Brain microvascular endothelial cell (primary cell): ENCODE measurements around the gene DDX47.

Source experiments
- DNase-seq: peaks from one replicate; pipeline ENCODE4 v3.0.0-alpha.2; 2020
- H3K27ac ChIP-seq: fragments of 250-450 bp; sonication (Bioruptor Pico); 2 replicates; pipeline ENCODE4 v1.5.1; 2020; ENCODE audit warnings: mild to moderate bottlenecking, moderate library complexity
- H3K27me3 ChIP-seq: fragments of 250-450 bp; sonication (Bioruptor Pico); replicated peaks from 2 replicates; pipeline ENCODE4 v1.5.1; 2020; ENCODE audit warnings: mild to moderate bottlenecking
- H3K36me3 ChIP-seq: fragments of 250-450 bp; sonication (Bioruptor Pico); replicated peaks from 2 replicates; pipeline ENCODE4 v1.5.1; 2020; ENCODE audit warnings: mild to moderate bottlenecking
- H3K4me3 ChIP-seq: 2 replicates; pipeline ENCODE4 v1.5.1; 2011; ENCODE audit warnings: low read depth, mild to moderate bottlenecking, control low read depth, low read length, moderate library complexity
- CTCF ChIP-seq: IDR thresholded peaks from 2 replicates; pipeline ENCODE4 v1.5.1; 2011; ENCODE audit warnings: low read depth, mild to moderate bottlenecking, moderate library complexity, low read length, control low read depth, inconsistent platforms; ENCODE audit errors: missing control alignments
- in situ Hi-C: cut with HindIII; loops from 2 replicates; pipeline ENCODE4 v1.10.0; 2017; ENCODE audit warnings: low sequenced_read_pairs, low pct_ligation_motif_present

DDX47 gene

GRCh38 chr12:12786351-12786705 is 26.8 kb upstream of the DDX47 start:
- in situ Hi-C loops, result no loop called here
- no peaks in the 10 kb centered on the region for H3K36me3 ChIP-seq
- TF ChIP-seq CTCF, result no peak
- no peak for DNase-seq
- peak overlapping the region; percentile 62 for H3K4me3 ChIP-seq
- peak overlapping the region; percentile 77 for H3K27ac ChIP-seq
- no peaks in the 10 kb centered on the region for H3K27me3 ChIP-seq

DNA sequence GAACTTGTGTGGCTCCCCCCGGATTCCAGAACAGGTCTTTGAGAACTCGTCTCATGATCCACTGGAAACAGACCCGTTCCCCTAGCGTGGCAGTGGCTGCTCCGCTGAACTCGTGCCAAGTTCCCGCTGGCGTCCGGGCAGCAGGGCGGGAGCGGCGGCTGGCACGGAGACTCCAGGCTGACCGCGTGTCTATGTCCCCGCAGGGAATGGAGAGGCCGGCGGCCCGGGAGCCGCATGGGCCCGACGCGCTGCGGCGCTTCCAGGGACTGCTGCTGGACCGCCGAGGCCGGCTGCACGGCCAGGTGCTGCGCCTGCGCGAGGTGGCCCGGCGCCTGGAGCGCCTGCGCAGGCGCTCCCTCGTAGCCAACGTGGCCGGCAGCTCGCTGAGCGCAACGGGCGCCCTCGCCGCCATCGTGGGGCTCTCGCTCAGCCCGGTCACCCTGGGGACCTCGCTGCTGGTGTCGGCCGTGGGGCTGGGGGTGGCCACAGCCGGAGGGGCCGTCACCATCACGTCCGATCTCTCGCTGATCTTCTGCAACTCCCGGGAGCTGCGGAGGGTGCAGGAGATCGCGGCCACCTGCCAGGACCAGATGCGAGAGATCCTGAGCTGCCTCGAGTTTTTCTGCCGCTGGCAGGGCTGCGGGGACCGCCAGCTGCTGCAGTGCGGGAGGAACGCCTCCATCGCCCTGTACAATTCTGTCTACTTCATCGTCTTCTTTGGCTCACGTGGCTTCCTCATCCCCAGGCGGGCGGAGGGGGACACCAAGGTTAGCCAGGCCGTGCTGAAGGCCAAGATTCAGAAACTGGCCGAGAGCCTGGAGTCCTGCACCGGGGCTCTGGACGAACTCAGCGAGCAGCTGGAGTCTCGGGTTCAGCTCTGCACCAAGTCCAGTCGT is 26.2 kb upstream of the DDX47 start:
- DNase-seq, result peak; percentile 58
- Histone ChIP-seq H3K4me3 (peak overlapping the region; percentile 62), H3K27ac (peak overlapping the region; percentile 77), H3K36me3 (no peaks in the 10 kb centered on the region), H3K27me3 (no peaks in the 10 kb centered on the region)
- in situ Hi-C loops, result no loop called here
- TF ChIP-seq CTCF, result no peak

GRCh38 chr12:12788131-12788530 is 25.0 kb upstream of the DDX47 start:
- DNase-seq, result no peak
- H3K4me3 ChIP-seq, result no peak overlapping the region
- TF ChIP-seq CTCF, result no peak
- no peaks in the 10 kb centered on the region for H3K36me3 ChIP-seq
- in situ Hi-C loops, result no loop called here
- no peaks in the 10 kb centered on the region for H3K27me3 ChIP-seq
- no peak overlapping the region for H3K27ac ChIP-seq

GRCh38 chr12:12788675-12789368 is 24.3 kb upstream of the DDX47 start:
- in situ Hi-C loops, result no loop called here
- H3K4me3 ChIP-seq, result no peak overlapping the region

GRCh38 chr12:12790956-12791355 is 22.2 kb upstream of the DDX47 start:
- no peaks in the 10 kb centered on the region for H3K36me3 ChIP-seq
- no peaks in the 10 kb centered on the region for H3K27me3 ChIP-seq
- TF ChIP-seq CTCF, result no peak
- H3K4me3 ChIP-seq, result no peak overlapping the region
- DNase-seq, result no peak
- in situ Hi-C loops, result no loop called here
- H3K27ac ChIP-seq, result no peak overlapping the region

More at GRCh38 chr12:12788675-12789368, 24.3 kb upstream of the DDX47 start:
- DNase-seq, result no peak
- Histone ChIP-seq H3K36me3 (no peaks in the 10 kb centered on the region), H3K27me3 (no peaks in the 10 kb centered on the region), H3K27ac (no peak overlapping the region)
- peak; percentile 73 for TF ChIP-seq CTCF
